ENCODE data around the gene IL4I1.

Gene IL4I1

DNA sequence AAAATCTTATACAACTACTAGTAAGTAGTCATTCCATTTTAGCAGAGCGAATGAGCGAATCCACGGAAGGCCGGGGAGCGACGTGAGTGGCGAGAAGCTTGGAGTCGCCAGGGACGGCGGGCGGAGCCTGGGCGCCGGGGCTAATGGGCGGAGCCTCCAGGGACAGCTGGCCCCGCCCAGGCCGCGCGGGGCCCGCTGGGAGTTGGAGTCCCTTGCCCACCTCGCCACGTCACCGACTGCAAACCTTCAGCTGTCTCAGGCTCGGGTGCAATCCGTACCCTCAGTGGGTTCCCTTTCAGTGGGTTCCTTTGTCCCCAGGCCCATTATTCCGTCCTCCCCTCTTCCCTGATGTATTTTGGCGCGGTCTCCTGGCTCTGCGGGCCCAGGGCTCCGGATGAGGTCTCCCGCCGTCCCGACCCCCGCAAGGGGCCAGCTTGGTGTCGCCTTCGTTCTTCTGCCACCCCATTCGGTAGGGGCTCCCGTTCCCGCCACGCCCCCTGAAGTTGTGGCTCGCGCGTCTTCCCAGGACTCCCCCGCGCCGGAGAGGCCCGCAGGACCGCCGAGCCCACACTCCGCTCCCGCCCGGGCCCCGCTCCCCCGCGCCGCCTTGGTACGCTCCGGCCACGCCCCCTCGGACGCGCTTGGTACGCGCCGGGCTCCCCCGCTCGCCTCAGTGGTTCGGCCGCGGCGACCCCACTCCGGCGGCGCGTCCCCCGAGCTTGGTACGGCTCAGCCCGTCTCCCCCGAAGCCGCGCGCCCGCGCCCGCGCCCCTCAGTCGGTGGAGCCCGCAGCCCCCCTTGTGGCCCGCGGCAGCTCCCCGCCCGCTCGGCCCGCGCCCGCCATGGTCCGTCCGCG, 46.0 kb downstream of the IL4I1 start, which contains the start of gene PTOV1:
Gene PTOV1 (plus strand): TSS at position 673 of the 856 bp plus-strand sequence.
- DNase-seq (ENCODE audit: low spot score) = peak; percentile 98
- TF ChIP-seq, protein P1, sequence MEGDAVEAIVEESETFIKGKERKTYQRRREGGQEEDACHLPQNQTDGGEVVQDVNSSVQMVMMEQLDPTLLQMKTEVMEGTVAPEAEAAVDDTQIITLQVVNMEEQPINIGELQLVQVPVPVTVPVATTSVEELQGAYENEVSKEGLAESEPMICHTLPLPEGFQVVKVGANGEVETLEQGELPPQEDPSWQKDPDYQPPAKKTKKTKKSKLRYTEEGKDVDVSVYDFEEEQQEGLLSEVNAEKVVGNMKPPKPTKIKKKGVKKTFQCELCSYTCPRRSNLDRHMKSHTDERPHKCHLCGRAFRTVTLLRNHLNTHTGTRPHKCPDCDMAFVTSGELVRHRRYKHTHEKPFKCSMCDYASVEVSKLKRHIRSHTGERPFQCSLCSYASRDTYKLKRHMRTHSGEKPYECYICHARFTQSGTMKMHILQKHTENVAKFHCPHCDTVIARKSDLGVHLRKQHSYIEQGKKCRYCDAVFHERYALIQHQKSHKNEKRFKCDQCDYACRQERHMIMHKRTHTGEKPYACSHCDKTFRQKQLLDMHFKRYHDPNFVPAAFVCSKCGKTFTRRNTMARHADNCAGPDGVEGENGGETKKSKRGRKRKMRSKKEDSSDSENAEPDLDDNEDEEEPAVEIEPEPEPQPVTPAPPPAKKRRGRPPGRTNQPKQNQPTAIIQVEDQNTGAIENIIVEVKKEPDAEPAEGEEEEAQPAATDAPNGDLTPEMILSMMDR (IDR thresholded peaks at IDR 0.05; ENCODE audit: extremely low read depth, insufficient read depth, missing control alignments) = no peak
- in situ Hi-C loops (cut with MboI; ENCODE audit: low pct_unique_long_range_greater_than_20kb, low sequenced_read_pairs, unreplicated experiment) = no loop called here

DNA sequence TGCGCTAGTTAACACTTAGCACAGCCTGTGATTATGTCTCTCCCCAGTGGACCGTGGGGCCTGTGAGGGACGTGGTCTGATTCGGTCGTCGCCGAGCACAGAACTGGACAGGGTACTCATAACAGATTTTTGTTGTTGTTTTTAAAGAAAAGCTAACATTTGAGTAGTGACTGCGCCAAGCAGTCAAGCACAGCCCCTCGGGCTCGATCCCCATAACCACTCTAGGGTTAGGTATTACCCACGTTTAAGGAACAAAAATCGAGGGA, 46.5 kb downstream of the IL4I1 start:
- in situ Hi-C loops (cut with MboI; ENCODE audit: low pct_unique_long_range_greater_than_20kb, low sequenced_read_pairs, unreplicated experiment) = no loop called here
- DNase-seq (ENCODE audit: low spot score) = no peak
- TF ChIP-seq, protein P1 (IDR thresholded peaks at IDR 0.05; ENCODE audit: extremely low read depth, insufficient read depth, missing control alignments) = no peak

DNA sequence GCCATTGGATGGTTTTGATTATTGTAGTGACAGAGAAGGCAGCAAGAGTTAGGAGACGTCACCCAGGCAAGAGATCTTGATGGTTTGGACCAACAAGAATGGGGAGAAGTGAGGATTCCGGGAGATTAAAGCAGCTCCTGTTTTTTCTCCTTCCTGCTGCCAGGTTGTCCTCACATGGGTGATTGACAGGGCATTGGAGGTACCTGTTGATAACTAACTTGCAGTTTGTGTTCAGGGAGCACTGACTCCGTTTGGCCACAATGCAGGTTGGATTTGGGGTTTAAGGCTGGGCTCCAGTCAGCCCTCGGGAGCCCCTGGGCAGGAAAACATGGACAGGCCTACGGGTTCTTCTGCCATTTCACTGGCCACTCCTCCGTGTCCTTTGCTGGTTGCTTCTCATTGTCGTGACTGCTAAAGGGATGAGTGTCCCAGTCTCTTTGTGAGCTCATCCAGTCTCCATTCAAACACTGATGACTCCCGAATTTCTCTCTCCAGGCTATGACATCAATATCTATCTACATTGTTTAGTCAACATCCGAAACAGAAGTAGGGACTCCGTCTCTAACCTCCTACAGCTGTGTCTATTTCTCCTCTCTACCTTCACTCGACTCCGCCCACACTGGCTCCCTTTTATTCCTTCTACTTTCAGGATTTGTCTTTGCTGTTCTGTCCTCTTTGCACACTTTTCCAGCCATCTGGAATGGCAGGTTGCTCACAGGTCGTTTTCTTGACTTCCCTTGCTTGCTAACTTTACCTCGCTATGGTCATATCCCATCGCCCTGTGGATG, 47.1 kb downstream of the IL4I1 start:
- in situ Hi-C loops (cut with MboI; ENCODE audit: low pct_unique_long_range_greater_than_20kb, low sequenced_read_pairs, unreplicated experiment) = no loop called here
- no peak for DNase-seq (ENCODE audit: low spot score)
- TF ChIP-seq, protein P1 (IDR thresholded peaks at IDR 0.05; ENCODE audit: extremely low read depth, insufficient read depth, missing control alignments) = no peak

- DNase-seq (ENCODE audit: low spot score) = peak; percentile 59
- in situ Hi-C loops (cut with MboI; ENCODE audit: low pct_unique_long_range_greater_than_20kb, low sequenced_read_pairs, unreplicated experiment) = no loop called here
- TF ChIP-seq, protein P1 (IDR thresholded peaks at IDR 0.05; ENCODE audit: extremely low read depth, insufficient read depth, missing control alignments) = no peak
Measured at GRCh38 chr19:49848938-49849337, 47.7 kb downstream of the IL4I1 start.

- in situ Hi-C loops (cut with MboI; ENCODE audit: low pct_unique_long_range_greater_than_20kb, low sequenced_read_pairs, unreplicated experiment) = no loop called here
- TF ChIP-seq, protein P1 (IDR thresholded peaks at IDR 0.05; ENCODE audit: extremely low read depth, insufficient read depth, missing control alignments) = no peak
- no peak for DNase-seq (ENCODE audit: low spot score)
Measured at GRCh38 chr19:49847731-49848696, 48.7 kb downstream of the IL4I1 start.

GRCh38 chr19:49846408-49846807, 50.3 kb downstream of the IL4I1 start:
- DNase-seq (ENCODE audit: low spot score) = no peak
- in situ Hi-C loops (cut with MboI; ENCODE audit: low pct_unique_long_range_greater_than_20kb, low sequenced_read_pairs, unreplicated experiment) = no loop called here
- TF ChIP-seq, protein P1 (IDR thresholded peaks at IDR 0.05; ENCODE audit: extremely low read depth, insufficient read depth, missing control alignments) = no peak
